NCI-H748 (cell line): ENCODE data around the gene MIDN.

Source experiments
- DNase-seq: peaks from one replicate; lab custom pipeline; 2025; ENCODE audit not compliant: unreplicated experiment; lab: John Stamatoyannopoulos, UW

Gene MIDN

DNA sequence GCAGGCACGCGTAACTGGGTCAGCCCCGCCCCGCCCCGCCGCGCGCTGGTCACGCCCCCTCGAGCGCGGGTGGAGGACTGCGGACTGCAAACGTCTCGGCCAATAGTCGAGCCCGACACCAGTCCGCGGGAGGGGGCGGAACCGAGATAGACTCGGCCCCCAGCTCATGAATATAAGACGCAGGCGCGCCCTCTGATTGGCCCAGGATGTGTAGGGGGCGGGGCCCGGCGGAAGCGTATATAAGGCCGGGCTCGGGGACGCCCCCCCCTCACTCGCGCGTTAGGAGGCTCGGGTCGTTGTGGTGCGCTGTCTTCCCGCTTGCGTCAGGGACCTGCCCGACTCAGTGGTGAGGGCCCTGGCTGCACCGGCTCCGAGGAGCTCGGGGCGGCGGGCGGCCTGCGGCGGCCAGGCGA is 20.7 kb downstream of the MIDN start, which contains the start of gene CIRBP:
TSS of gene CIRBP (plus strand) at position 268 of the 413 bp plus-strand sequence. CDS start 1,602 bp downstream, outside the sequence.
- DNase-seq, result peak; percentile 96

DNA sequence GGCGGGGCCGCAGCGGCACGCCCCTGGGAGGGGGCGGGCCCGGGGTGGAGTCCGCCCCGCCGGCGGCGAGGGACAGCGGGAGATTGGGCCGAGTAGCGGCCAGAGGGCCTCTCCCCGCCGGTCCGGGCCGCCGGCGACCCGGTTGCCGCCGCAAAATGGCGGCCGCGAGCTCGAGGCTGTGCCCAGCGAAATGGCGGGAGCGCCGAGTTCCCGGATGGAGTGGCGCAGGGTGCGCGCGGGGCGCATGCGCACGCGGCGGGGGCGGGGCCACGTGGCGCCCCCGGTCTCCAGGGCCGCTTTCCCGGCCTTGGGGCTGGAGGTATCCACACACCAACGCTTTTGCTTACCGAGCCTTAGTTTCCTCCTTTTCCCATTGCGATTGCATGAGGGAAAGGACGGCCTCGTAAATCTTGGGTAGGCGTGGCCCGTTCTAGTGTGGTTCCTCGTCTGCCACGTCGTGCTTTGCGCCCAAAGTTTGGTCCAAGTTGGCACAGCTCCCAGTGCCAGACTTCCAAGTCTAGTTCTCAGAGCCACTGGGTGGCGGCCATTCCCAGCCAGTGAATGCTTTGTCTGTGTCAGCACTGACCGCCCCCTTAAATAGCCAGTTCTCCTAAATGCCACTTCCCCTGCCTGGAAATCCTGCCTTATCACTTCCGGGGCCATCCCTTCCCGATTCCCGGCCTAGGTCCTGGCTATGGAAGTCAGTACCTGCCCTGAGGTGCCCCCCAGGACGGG is 21.3 kb downstream of the MIDN start:
- DNase-seq, result peak; percentile 85

DNA sequence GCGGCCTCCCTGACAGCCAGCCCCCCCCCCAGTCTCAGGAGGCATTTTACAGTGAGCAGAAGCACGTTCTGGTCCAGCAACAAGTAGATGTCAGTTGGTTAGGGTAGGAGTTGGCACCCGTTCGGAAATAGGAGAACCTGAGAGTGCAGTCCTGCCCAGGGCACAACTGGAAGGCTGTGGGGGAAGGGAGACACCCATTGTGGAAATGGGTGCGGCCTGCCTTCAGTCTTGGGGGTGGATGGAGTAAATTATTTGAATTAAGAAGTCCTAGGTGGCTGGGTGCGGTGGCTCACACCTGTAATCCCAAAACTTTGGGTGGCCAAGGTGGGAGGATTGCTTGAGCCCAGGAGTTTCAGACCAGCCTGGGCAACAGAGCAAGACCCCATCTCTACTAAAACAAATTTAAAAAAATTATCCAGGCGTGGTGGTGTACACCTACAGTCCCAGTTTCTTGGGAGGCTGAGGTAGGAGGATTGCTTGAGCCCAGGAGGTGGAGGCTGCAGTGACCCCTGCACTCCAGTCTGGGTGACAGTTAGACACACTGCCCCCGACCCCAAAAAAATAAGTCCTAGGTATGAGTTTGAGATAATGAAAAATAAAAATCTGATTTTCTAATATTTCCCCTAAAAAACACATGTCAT is 21.9 kb downstream of the MIDN start:
- no peak for DNase-seq

DNA sequence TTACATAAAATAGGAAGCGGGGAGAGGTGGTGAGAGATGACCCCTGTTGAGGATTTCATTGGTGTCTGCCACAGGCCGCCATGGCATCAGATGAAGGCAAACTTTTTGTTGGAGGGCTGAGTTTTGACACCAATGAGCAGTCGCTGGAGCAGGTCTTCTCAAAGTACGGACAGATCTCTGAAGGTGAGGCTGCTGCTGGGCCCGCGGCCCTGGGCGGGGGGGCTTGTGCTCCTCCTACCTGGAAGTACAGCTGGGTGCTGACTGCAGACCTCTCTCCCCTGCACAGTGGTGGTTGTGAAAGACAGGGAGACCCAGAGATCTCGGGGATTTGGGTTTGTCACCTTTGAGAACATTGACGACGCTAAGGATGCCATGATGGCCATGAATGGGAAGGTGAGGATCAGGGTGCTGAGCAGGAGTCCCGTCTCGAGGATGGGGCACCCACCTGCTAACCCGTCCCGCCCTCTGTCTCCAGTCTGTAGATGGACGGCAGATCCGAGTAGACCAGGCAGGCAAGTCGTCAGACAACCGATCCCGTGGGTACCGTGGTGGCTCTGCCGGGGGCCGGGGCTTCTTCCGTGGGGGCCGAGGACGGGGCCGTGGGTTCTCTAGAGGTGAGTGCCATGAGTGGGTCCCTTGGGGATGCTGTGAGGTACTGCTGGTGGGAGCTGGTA is 22.6 kb downstream of the MIDN start:
- no peak for DNase-seq

DNA sequence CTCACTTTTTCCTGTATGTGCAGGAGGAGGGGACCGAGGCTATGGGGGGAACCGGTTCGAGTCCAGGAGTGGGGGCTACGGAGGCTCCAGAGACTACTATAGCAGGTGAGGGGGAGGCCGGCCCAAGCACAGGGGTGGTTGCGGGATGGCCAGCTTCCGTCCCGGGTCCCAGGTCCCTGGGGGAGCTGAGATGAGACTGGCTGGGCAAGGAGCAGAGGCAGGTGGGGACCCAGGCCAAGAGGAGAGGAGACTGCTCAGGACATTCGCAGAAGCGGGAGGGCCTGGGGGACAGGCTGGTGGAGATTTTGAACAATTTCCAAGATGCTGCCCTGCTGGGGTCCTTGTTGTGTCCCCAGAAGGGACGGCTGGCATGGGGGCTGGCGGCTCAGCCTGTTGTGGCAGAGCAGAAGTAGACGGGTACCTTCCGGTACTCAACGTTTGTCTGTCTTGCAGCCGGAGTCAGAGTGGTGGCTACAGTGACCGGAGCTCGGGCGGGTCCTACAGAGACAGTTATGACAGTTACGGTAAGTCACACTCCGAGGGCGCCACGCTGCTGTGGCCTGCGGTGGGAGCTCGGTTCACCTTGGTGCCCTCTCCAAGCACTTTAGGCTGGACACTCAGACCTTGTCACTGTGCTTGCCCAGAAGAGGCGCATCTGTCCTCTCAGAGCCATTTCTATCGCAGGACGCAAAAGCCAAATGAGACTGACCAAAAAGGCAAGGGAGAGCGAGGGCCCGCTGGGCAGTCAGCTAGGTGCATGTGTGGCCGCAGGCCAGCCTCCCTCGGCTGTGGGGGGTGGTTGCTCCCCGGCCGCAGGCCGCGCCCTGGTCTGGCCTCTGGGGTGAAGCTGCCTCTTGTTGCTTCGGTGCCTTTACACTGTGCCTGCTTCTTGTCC is 23.4 kb downstream of the MIDN start:
- no peak for DNase-seq

DNA sequence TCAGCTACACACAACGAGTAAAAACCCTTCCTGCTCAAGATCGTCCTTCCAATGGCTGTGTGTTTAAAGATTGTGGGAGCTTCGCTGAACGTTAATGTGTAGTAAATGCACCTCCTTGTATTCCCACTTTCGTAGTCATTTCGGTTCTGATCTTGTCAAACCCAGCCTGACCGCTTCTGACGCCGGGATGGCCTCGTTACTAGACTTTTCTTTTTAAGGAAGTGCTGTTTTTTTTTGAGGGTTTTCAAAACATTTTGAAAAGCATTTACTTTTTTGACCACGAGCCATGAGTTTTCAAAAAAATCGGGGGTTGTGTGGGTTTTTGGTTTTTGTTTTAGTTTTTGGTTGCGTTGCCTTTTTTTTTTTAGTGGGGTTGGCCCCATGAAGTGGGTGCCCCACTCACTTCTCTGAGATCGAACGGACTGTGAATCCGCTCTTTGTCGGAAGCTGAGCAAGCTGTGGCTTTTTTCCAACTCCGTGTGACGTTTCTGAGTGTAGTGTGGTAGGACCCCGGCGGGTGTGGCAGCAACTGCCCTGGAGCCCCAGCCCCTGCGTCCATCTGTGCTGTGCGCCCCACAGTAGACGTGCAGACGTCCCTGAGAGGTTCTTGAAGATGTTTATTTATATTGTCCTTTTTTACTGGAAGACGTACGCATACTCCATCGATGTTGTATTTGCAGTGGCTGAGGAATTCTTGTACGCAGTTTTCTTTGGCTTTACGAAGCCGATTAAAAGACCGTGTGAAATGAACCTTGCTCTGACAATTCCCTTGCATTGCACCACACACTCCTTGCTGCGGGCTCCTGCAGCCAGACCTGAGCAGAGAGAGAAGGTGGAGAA is 24.3 kb downstream of the MIDN start:
- no peak for DNase-seq

DNA sequence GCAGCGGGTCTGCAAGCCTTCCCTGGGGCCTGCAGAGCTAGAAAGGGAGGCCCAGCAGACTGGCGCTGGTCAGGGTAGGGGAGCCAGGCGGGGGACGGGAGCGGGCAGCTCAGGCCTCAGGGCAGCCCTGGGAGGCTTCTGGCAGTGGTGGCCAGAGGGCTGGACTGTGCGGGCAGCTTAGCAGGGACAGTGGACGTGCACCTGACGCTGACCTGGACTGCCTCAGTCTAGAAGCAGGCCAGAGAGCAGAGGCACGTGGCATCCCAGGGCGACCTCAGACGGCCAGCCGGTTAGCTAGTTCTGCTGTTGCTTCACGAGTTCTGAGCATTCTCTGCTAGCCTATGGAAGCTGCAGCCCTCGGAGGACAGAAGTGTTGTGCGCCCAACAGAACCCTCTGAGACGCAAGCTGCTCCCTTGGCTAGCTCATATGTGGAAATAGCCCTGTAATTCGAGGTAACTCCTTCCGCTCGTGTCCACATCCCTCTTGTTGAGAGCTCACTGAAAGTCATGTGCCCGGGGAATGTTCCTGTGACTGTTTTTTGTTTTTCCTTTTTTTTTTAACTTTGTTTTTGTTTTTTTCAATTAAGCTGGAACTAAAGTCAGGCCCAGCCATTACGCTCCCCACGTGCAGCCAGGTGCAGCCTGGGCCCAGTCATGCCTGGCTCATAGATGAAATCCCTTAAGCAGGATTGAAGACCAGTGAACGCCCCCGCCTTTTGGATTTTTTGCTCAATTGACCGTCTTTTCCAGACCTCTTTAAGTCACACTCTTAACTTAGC is 25.1 kb downstream of the MIDN start:
- no peak for DNase-seq

DNA sequence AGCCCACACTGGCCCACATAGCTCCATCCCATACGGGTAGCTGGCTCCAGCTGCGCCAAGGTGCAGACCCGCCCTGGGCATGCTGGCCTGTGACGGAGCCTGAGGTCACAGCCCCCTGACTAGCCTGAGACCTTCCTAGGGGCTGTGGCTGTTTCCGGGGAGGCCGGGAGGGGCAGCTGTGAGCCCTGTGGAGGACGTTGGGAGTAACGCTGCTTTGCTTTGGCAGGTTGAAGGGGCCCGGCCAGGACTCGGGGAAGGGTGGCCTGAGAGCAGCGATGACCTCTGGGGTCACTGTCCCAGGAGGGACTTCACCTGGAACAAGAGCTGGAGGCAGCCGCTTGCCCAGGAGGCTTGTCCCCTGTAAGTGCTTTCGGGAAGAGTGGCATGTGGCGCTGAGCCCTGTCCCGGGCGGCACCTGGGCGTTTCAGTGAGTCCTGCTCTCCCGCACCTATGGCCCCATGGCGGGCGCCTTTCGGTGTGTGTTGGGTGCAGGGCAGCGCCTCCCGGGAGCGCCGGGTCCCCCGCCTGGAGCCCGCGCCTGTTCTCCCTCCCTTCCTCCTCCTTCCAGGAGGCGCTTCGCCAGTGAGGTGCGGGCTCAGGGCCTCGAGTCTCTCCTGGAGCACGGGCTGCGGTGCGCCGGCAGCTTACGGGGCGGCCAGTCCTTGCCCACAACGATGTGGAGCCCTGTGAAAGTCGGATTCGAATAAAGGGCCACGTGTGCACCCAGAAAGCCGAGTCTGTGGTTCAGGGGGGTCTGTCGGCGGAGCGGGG is 25.9 kb downstream of the MIDN start:
- DNase-seq, result no peak

DNA sequence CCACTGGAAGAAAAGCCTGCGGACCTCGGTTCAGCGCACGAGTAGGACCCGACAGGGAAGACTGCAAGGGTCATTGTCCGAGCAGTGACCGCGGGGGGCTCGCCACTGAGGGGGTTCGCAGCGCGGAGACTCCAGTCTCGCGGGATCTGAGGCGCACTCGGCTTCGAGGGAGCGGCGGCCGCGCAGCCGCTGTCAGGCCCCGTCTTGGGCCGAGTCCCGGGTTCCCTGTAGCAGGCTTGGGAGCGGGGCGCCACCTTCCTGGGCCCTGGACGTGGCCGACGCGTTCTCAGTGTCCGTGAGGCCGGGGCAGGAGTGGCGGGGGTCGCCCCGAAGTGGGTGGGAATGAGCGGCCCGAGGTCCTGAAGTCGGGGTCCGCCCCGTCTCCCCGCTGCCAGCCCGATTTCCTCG is 26.5 kb downstream of the MIDN start:
- peak; percentile 26 for DNase-seq

DNA sequence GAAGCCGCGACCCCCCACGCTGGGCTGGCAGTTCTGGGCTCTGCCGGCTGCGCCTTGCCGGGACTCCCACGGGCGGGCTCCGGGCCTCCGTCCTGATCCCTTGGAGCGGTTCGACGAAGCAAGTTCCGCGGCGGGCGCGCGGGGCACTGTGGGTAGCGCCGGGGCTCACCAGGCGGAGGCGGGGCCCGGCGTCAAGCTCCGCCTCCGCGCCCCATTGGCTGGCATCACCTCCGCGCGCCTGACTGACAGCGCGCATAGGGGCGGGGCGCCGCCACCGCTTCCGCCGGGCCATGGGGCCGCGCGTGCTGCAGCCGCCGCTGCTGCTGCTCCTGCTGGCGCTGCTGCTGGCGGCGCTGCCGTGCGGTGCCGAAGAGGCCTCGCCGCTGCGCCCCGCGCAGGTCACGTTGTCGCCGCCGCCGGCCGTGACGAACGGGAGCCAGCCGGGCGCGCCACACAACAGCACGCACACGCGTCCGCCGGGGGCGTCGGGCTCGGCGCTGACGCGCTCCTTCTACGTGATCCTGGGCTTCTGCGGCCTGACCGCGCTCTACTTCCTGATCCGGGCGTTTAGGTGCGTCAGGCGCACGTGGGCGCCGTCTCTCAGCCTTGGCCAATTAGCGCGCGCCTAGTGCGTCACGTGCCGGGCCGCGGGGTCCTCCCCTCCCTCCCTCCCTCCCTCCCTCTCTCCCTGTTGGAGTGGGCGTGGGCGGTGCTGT is 27.0 kb downstream of the MIDN start, which contains the start of gene FAM174C:
TSS of gene FAM174C (plus strand) at position 271 of the 716 bp plus-strand sequence. CDS start at position 291, 20 bp downstream.
- DNase-seq, result peak; percentile 95

DNA sequence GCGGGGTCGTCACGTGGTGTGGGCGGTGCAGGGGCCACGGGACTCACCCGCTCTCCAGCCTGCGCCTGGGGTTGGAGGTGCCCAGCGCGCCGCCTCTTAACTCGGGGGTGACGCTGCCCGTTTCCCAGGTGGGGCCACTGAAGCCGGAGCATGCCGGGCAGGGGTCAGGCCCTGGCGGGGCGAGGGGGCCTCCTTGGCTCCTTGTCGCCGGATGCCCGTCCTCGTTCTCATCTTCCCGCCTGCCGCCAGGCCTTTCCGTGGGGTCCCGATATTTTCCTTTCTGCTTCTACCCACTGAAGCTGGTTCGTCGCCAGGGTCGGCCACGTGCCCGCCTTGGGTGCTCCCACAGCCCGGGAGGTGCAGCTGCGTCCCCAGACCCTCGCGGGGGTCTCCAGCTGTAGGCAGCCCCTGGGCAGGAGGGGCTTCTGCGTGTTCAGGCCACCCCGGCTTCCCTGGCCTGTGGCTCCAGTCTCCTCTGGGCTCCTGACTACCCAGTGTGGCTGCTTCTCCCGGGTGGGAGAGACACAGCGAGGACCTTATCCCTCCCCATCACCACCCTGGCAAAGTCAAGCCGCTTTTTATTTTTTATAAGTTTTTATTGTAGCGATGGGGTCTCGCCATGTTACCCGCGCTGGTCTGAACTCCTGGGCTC is 27.7 kb downstream of the MIDN start:
- DNase-seq, result no peak

DNA sequence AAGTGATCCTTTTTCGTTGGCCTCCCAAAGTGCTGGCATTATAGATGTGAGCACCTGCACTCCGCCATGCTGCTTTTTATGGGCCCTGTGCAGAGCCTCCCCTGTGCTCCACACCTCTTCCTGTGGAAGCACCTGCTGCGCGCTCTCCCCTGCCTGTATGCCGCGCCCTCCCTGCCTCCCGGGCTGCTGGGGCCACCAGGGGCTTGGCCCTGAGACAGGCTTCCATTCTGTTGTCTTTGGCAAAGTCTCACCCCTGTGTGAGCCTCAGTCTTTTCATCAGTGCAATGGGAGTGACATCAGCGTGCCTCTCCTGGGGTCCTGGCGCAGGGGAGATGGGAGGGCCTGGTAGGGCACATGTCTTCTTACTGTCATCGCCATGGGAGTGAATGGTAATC is 28.2 kb downstream of the MIDN start:
- peak; percentile 40 for DNase-seq

DNA sequence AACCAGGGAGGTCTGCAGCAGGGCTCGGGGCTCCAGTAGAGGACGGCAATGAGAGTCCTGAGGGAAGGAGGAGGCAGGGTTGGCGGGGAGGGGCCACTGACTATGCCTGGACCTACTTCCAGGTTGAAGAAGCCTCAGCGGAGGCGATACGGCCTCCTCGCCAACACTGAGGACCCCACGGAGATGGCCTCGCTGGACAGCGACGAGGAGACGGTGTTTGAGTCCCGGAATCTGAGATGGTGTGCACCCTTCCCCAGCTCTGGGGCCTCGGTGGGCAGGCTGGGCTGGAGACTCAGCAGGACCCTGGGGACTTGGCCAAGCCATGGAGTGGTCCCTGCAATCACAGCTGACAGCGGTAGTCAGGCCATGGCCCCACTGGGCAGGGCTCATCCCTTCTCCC is 28.7 kb downstream of the MIDN start:
- DNase-seq, result no peak

DNA sequence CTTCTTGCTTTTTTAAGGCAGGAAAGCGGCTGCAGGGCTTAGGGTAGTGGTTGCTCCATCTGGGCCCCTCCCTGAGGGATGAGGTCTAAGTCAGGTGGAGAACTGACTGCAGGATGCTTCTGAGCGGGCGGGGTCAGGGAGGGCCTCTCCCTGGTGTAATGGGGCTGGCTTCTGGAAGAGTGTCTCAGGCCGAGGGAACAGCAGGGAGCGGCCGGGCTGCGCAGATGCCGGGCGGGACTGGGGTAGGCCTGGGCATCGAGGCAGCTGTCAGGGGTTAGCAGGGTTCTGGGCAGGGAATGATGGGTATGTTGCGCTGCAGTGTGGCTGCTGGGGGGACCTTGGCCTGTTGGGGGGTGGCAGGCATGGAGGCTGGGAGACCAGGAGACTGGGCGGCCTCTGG is 29.7 kb downstream of the MIDN start:
- DNase-seq, result no peak

DNA sequence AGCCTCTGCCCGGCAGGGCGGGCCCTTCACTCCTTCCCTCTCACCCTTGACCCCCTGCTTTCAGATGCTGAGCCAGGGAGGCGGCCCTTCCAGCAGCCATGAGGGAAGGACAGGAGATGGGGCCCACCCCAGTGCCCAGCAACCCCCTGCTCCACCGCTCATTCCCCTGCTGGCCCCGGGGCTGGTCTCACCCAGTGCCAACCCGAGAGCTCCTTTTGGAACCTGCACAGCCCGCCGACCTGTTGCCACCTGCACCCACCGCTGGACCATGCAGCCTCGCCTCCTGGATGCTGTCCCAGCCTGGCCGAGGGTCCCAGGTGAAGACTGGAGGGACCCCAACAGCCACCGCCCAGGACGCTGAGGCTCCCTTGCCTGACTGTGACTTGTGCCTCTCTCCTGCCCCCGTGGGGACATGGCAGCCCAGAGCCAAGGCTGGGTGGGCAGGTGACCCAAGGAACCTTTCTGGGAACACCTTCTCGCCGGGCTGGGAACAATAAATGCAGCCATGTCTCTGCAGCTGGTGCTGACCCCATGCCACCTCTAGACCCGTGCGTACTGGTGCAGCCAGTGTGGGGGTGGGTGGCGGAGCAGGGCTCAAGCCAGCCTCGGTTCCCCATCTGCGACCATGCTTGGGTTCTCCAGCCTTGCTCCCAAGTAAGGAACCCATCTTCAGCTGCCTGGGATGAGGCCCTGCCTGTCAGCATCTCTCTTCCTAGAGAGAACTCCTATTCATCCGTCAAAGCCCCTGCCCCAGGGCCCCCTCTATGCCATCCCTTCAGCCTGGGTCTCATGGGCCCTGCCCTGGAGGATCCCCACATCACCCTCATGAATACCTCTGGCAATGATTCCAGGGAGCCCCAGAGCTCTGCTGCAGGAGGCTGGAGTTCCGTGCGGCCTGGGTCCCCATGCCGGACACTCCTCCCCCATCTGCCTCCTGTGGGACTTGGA is 30.6 kb downstream of the MIDN start:
- DNase-seq, result no peak

DNA sequence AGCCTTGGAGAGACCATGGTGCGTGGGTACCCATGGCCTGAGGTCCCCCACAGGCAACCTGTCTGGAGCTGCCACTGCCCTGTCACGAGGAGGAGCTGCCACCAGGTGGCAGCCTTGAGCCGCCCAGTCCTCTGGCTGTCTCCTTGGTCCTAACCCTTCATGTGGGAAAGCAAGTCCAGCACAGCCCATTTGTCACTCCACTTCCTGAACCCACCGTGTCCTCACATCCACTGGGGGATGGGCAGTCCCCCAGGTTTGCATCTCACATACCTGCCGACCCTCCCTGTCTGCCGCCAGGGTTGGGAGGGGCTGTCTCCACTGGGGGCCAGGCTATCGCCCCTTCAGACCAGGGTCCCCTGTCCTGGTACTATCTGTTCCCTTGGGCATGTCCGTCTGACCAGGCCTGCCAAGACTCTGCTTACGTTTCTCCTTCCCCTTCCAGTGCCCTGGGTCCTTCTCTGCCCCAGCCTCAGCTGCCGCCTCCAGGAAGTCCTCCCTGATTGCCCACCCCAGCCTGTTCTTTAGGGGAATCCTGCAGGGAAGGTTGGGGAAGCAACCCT is 31.5 kb downstream of the MIDN start:
- DNase-seq, result peak; percentile 67
